MM.1S (cell line): ENCODE measurements around the gene ARHGAP26.

ENCODE experiments used
- DNase-seq: peaks from one replicate; pipeline ENCODE4 v3.0.0-alpha.2; 2015
- H2AFZ ChIP-seq: fragments of 300-600 bp; sonication (generic); 2 replicates; pipeline ENCODE4 v1.6.0; 2016; ENCODE audit warnings: antibody characterized with exemption, low read length
- H3F3A ChIP-seq: fragments of 300-600 bp; sonication (generic); 2 replicates; pipeline ENCODE4 v1.6.1; 2016; ENCODE audit warnings: mild to moderate bottlenecking, antibody characterized with exemption, low read length, moderate library complexity, mixed read lengths; ENCODE audit not compliant: insufficient read depth
- H3K27ac ChIP-seq: fragments of 300-600 bp; sonication (generic); 2 replicates; pipeline ENCODE4 v1.5.1; 2016; ENCODE audit warnings: mild to moderate bottlenecking, low read length
- H3K27me3 ChIP-seq: fragments of 300-600 bp; sonication (generic); replicated peaks from 2 replicates; pipeline ENCODE4 v1.6.0; 2016; ENCODE audit warnings: low read length; ENCODE audit not compliant: insufficient read depth
- H3K36me3 ChIP-seq: fragments of 300-600 bp; sonication (generic); replicated peaks from 2 replicates; pipeline ENCODE4 v1.6.1; 2016; ENCODE audit warnings: mild to moderate bottlenecking, low read length, mixed read lengths; ENCODE audit not compliant: insufficient read depth
- H3K4me1 ChIP-seq: fragments of 300-600 bp; sonication (generic); 2 replicates; pipeline ENCODE4 v1.6.1; 2016; ENCODE audit warnings: low read length, mixed read lengths
- H3K4me2 ChIP-seq: fragments of 300-600 bp; sonication (generic); 2 replicates; pipeline ENCODE4 v1.6.0; 2016; ENCODE audit warnings: low read depth, low read length
- H3K4me3 ChIP-seq: fragments of 300-600 bp; sonication (generic); 2 replicates; pipeline ENCODE4 v1.5.1; 2016; ENCODE audit warnings: low read length, mixed read lengths
- H3K79me2 ChIP-seq: fragments of 300-600 bp; sonication (generic); 2 replicates; pipeline ENCODE4 v1.6.1; 2016; ENCODE audit warnings: mixed run types, low read length, mixed read lengths
- H3K9ac ChIP-seq: fragments of 300-600 bp; sonication (generic); 2 replicates; pipeline ENCODE4 v1.6.1; 2016; ENCODE audit warnings: low read length, mixed read lengths
- H3K9me2 ChIP-seq: fragments of 300-600 bp; sonication (generic); replicated peaks from 2 replicates; pipeline ENCODE4 v1.6.1; 2016; ENCODE audit warnings: mild to moderate bottlenecking, low read length, mixed read lengths; ENCODE audit not compliant: insufficient read depth
- H3K9me3 ChIP-seq: fragments of 300-600 bp; sonication (generic); replicated peaks from 2 replicates; pipeline ENCODE4 v1.6.1; 2016; ENCODE audit warnings: mild to moderate bottlenecking, low read length, mixed read lengths; ENCODE audit not compliant: insufficient read depth
- H4K20me1 ChIP-seq: fragments of 300-600 bp; sonication (generic); 2 replicates; pipeline ENCODE4 v1.6.1; 2016; ENCODE audit warnings: mild to moderate bottlenecking, low read length, moderate library complexity, mixed read lengths; ENCODE audit not compliant: insufficient read depth
- EZH2 ChIP-seq: fragments of 300-600 bp; sonication (generic); optimal IDR thresholded peaks from 2 replicates; pipeline ENCODE3; 2017; ENCODE audit warnings: low read depth, mild to moderate bottlenecking, antibody characterized with exemption, low read length, mixed read lengths
- EZH2phosphoT487 ChIP-seq: fragments of 300-600 bp; sonication (generic); IDR thresholded peaks from 2 replicates; pipeline ENCODE4 v1.6.1; 2018; ENCODE audit warnings: antibody characterized with exemption, low read length
- TF ChIP-seq, protein P1 (sequence below): fragments of 300-600 bp; sonication (generic); IDR thresholded peaks from 2 replicates; pipeline ENCODE4 v1.5.1; 2016; ENCODE audit warnings: antibody characterized with exemption, low read length, mixed read lengths

The ARHGAP26 gene

DNA sequence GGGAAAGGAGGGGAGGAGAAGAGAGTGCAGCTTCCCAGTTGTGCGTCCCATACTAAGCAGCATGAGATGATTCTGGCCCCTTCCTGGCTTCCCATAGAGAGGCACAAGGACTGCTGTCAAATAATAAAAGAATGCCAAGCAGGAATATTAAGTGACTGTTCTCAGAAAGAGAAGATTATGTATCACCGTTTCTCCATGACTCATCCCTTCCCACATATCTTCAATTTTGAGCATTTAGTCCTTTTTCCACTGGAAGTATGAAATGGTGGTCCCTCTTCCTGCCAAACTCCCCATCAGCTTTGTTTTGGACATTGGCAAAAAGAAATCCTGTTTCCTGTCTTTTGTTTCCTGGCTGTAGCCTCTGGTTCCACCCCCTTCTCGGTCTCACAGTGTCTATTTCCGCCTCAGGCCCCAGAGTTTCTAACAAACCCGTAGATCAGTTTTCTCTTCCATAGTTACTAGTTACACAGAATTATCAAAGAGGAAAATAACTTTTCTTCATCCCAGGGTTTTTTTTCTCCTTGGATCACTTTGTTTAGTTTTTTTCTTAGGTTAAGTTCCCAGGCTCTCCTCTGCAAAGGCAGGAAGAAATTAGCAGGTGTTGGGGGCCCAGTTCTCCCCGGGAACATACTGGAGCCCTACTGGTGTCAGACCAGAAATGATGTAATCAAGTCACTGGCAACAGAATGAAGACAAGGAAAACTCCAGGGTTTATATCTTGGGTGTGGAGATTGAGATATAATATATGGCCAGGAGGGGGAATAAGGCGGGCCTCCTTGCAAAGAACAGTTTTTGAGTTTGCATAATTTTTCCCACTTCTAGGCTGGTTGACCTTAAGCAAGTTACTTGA lies 26.4 kb upstream of the ARHGAP26 start:
- Histone ChIP-seq H3K9me3 (no peaks in the 10 kb centered on the region), H3K27me3 (no peaks in the 10 kb centered on the region), H3K36me3 (no peaks in the 10 kb centered on the region), H3K79me2 (no peaks in the 10 kb centered on the region), H3K4me1 (no peaks in the 10 kb centered on the region), H3K9me2 (no peaks in the 10 kb centered on the region), H3F3A (no peaks in the 10 kb centered on the region), H3K4me3 (no peak overlapping the region), H3K27ac (no peak overlapping the region), H3K4me2 (no peak overlapping the region), H3K9ac (no peak overlapping the region), H2AFZ (no peak overlapping the region), H4K20me1 (no peaks in the 10 kb centered on the region)
- TF ChIP-seq EZH2phosphoT487: no peak
- TF ChIP-seq, protein P1, sequence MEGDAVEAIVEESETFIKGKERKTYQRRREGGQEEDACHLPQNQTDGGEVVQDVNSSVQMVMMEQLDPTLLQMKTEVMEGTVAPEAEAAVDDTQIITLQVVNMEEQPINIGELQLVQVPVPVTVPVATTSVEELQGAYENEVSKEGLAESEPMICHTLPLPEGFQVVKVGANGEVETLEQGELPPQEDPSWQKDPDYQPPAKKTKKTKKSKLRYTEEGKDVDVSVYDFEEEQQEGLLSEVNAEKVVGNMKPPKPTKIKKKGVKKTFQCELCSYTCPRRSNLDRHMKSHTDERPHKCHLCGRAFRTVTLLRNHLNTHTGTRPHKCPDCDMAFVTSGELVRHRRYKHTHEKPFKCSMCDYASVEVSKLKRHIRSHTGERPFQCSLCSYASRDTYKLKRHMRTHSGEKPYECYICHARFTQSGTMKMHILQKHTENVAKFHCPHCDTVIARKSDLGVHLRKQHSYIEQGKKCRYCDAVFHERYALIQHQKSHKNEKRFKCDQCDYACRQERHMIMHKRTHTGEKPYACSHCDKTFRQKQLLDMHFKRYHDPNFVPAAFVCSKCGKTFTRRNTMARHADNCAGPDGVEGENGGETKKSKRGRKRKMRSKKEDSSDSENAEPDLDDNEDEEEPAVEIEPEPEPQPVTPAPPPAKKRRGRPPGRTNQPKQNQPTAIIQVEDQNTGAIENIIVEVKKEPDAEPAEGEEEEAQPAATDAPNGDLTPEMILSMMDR: no peak
- TF ChIP-seq EZH2: no peak
- DNase-seq: no peak

DNA sequence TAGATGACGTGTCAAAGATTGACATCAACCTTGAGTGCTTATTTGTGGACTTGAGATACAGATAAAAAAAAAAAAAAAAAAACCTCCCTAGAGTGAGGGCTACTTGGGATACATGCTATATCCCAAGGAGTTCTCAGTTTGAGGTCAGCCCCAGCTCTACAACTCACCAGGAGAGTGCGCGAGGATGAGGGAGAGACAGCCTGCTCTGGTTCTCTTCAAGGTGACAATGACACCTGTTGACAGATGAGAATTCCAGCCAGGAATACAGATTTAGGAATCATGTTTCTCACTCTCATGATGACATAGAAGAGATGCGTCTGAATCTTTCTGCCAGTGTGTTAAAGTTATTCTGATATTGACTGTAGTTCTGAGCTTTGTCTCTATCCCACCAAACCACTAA lies 24.9 kb upstream of the ARHGAP26 start:
- Histone ChIP-seq H3K36me3 (no peaks in the 10 kb centered on the region), H3F3A (no peaks in the 10 kb centered on the region), H3K27ac (no peak overlapping the region), H2AFZ (no peak overlapping the region), H3K4me3 (no peak overlapping the region), H3K9me3 (no peaks in the 10 kb centered on the region), H3K4me2 (no peak overlapping the region), H4K20me1 (no peaks in the 10 kb centered on the region), H3K9ac (no peak overlapping the region), H3K27me3 (no peaks in the 10 kb centered on the region), H3K79me2 (no peaks in the 10 kb centered on the region), H3K4me1 (no peaks in the 10 kb centered on the region), H3K9me2 (no peaks in the 10 kb centered on the region)
- no peak for DNase-seq
- TF ChIP-seq, protein P1: no peak
- no peak for TF ChIP-seq EZH2phosphoT487
- TF ChIP-seq EZH2: no peak

DNA sequence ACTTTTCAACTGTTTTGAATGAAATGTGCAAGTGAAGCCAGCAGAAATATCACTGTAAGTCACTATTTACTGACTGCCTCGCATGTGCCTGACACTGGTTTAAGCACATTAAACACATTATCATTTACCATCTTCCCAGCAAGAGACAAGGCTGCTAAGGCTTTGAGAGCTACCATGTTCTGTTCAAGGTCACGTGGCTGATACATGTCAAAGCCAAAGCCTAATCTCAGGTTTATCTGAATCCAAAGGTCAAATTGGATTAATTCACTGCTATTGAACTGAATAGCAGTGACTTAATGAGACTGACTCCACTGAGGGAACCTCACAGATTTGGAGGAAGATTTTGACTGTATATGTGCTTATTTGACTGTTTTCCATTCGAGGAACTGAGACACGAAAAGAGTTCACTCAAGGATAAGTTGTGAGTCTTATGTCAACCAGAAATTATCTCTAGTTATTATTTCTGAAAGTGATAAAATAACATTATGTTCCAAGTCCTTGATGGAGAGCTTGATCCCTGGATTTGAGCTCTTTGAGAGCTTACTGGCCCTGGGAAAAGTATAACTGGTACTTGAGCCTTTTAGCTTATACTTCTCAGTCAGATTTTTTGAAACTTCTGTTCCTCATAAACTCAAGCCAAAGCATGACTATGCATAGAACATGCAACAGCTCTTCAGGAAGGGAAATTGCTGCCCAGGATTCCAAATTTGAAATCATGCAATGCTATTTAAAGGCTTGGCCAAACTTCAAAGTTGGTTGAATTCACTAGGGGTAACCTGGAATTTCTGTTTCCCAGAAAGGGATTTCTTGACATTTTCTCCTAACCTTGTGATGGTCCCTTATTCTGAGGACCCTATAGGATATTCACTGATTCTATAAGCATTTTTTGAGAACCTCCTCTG lies 23.4 kb upstream of the ARHGAP26 start:
- Histone ChIP-seq H3K4me2 (no peak overlapping the region), H3K27me3 (no peaks in the 10 kb centered on the region), H3K36me3 (no peaks in the 10 kb centered on the region), H2AFZ (no peak overlapping the region), H3K9me3 (no peaks in the 10 kb centered on the region), H3K27ac (no peak overlapping the region), H3K9ac (no peak overlapping the region), H3K4me3 (no peak overlapping the region), H3K79me2 (no peaks in the 10 kb centered on the region), H3K9me2 (no peaks in the 10 kb centered on the region), H3F3A (no peaks in the 10 kb centered on the region), H4K20me1 (no peaks in the 10 kb centered on the region), H3K4me1 (no peaks in the 10 kb centered on the region)
- no peak for DNase-seq
- TF ChIP-seq, protein P1: no peak
- TF ChIP-seq EZH2 (no peak), EZH2phosphoT487 (no peak)
